GM19238 (cell line): ENCODE data around the gene CDC14B.
"Not testable (repeated sequence)": the region's sequence is repeated elsewhere in the genome, so short reads cannot be mapped to it uniquely, and the experiment has no call there.

ENCODE experiments used
- DNase-seq: peaks from one replicate; pipeline ENCODE4 v3.0.0; 2011; ENCODE audit warnings: low spot score; ENCODE audit not compliant: insufficient read length

The CDC14B gene

GRCh38 chr9:96619491-96620180 is at the start of gene CDC14B:
Gene CDC14B (minus strand): TSS chr9:96619843. CDS start chr9:96619378, 465 bp downstream.
- DNase-seq = peak; percentile 47

GRCh38 chr9:96668868-96669534 is 49.4 kb upstream of the CDC14B start:
- DNase-seq = no peak

DNA sequence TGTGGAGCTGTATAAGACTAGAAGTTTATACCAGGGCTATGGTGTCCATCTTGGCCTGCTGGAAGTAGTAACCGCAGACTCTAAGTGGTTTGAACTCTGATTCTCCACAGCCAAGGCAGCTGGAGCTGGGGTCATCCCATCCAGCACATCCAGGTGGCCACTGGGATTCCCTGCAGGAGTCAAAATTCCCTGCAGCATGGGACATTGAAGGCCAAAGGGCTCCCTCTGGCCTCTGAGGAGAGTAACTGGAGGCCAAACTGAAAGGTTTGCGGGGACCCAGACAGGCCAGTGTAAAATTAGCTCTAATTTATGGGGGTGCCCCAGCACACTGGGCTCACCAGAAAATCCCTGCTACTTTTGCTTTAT is 47.7 kb upstream of the CDC14B start:
- no peak for DNase-seq

DNA sequence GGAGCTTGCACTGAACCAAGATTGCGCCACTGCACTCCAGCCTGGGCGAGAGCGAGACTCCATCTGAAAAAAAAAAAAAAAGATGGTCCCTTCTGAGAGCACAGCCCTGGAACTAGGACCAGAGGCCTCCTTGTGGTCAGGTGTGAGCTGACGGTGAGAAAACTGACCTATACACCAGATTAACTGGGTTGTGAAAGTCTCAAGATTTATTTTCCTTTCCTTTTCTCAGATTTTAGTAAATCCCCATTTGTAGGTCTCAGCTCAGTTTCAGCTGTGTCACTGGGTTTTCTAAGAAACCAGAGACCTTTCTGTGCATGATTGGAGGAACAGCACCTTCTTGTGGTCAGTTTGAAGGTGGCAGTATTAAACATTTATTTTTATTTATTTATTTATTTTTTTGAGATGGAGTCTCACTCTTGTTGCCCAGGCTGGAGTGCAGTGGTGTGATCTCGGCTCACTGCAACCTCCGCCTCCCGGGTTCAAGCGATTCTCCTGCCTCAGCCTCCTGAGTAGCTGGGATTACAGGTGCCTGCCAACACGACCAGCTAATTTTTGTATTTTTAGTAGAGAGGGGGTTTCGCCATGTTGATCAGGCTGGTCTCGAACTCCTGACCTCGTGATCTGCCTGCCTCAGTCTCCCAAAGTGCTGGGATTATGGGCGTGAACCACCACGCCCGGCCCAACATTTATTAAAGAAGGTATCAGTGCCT is 47.2 kb upstream of the CDC14B start:
- peak; percentile 13 for DNase-seq

DNA sequence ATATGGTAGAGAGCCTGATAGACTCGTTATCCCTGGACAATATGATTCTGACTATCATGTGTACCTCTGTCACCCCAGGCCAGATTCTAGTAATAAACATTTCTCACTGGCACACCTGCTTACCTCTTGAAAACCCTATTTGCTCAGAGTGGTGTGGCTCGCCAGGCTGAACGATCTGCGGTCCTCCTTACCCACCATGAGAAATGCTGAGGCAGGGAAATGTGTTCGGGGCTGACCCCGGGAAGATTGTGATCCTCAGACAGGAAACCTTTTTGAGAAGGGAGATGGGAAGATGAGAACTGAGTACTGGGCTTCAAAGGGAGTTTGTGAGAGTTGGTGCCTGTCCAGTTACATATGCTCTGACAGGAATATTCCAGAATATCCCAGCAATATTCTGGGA is 46.1 kb upstream of the CDC14B start:
- no peak for DNase-seq

DNA sequence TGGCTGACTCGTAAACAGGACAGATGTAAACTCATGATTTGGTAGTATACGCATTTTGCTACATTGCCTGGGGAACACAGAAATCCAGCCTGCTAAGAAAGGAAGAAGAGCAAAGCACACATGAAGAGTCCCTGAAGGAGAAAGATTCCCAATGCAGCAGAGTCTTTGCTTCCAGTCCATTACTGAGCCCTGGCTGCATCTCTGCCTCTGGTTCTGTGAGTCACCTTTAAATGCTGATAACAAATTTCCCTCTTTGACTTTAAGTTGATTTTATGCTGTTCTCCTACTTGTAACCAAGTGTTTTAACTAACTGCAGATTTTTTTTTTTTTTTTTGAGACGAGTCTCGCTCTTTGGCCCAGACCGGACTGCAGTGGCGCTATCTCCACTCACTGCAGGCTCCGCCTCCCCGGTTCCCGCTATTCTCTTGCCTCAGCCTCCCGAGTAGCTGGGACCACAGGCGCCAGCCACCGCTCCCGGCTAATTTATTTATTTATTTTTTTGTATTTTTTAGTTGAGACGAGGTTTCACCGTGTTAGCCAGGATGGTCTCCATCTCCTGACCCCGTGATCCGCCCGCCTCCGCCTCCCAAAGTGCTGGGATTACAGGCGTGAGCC is 44.0 kb upstream of the CDC14B start:
- no peak for DNase-seq

DNA sequence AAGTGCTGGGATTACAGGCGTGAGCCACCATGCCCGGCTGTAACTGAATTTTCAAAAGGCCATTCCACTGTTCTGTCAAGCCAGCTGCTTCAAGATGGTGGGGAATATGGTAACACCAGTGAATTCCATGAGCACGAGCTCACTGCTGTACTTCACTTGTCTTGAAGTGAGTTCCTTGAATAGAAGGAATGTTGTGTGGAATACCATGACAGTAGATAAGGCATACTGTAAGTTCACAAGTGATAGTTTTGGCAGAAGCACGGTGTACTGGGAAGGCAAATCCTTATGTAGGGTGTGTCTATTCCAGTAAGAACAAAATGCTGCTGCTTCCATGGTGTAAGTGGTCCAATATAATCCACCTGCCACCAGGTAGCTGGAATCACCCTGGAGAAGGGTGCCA is 42.1 kb upstream of the CDC14B start:
- DNase-seq = no peak

GRCh38 chr9:96660692-96661248 is 41.1 kb upstream of the CDC14B start:
- no peak for DNase-seq

DNA sequence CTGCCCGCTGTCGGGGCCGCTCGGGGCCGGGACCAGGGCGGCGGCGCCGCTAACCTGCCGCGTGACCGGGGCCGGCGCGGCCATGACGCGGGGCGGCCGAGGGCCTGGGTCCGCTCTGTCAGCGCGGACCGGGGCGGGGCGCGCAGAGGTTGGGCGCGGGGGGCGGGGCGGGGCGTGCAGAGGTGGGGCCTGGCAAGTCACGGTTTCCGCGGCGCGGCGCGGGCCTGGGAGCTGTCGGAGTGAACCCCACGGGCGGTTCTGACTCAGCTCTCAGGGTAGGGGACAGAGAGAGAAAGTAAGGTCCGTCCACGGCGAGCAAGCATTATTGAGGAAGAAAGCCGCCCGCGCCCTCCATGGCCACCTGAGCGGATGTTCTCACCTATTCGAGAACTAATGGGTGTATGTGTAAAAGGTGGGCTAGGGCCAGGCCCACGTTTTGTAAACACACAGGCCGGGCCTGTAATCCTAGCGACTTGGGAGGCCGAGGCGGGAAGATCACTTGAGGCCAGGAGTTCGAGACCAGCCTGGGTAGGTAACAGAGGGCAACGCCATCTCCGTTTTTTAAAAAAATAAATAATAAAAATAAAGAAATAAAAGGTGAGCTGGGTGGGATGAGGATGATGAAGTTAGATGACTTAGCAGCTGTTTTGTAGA is 35.7 kb upstream of the CDC14B start, which contains the start of gene PRXL2C:
Gene PRXL2C (minus strand): TSS at position 120 of the 654 bp plus-strand sequence. CDS start 36 bp downstream, at position 84.
- DNase-seq = peak; percentile 42

- DNase-seq = peak; percentile 34
Observed at GRCh38 chr9:96654450-96655197, 35.0 kb upstream of the CDC14B start.

DNA sequence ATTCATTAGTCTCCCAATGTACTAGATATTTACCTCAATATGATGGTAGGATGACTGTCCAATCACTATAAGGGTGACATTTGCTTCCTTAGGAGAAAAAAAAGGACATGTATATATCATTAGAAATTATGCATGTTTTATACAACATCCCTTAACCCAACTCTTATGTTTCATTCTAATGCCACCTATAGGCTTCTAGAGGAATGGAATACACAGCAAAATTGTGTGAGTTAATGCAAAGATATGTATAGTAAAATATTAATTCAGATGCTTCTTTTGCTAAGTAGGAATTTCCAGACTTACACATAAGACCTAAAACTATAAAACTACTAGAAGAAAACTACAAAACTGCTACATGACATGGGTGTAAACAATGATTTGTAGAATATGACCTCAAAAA is 32.0 kb upstream of the CDC14B start:
- no peak for DNase-seq

DNA sequence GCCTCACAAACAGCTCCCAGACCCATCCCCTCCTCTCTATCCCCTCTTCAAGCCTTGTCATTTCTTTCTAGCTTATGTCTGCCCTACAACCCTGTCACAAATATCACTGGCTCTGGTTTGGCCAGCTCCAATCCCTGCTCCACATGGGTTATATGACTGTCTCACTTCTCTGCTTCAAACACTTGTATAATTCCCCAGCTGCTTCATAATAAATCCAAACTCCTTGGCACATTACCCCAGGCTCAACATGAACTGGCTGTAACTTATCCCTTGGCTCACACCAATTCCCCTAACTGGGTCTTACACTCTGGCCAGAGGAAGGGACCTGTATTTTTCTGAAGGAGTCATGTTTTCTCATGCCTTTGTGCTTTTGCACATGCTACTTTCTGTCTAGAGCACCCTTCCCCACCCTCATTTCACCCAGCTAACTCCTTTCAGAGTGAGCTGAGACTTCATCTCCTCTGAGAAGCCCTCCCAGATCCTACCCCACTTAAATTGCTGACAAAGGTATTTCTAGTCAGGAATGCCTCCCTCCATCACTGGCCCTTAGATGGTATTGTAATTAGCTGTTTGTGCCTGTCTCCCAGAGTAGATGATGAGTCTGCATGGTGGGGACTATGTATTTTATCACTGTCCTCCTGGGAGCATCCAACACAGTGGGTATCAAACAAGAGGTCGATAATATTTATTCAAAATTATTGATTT is 30.1 kb upstream of the CDC14B start:
- no peak for DNase-seq

GRCh38 chr9:96646081-96646991 is 26.7 kb upstream of the CDC14B start:
- no peak for DNase-seq

DNA sequence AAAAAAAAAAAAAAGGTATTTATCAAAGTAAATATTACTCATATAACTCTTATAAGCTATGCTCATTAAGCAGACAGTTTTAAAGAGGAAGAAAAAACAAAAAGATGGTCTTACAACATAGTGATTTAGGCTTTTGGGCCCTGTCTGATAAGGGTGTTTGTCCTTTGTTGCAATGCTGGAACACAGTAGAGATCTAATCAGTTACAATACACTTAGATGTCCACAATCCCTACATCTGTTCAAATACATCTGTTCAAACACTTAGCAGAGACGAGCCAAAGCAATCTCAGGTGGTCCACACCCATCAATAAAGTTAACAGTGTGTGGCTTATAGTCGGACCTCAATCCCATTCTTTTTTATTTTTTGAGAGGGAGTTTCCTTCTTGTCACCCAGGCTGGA is 24.5 kb upstream of the CDC14B start:
- no peak for DNase-seq

DNA sequence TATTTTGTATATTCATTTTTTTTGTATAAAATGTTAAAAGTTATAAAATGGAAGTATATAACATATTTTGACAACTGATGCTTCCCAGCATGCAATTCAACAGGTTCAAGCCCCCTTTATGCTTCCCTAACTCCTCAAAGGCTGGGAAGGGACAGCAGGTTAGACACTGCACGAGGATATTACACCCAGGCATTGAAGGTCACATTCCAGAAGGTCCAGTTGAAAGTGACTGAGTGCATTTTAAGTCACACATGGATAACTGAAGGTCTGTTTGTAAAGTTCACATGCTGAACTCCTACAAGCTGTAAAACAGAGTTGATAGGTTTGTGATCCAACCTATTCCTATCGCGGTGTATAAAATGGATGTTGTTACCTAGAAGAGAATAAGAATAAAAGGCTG is 21.9 kb upstream of the CDC14B start:
- no peak for DNase-seq

GRCh38 chr9:96638606-96639364 is 19.1 kb upstream of the CDC14B start:
- DNase-seq = no peak

DNA sequence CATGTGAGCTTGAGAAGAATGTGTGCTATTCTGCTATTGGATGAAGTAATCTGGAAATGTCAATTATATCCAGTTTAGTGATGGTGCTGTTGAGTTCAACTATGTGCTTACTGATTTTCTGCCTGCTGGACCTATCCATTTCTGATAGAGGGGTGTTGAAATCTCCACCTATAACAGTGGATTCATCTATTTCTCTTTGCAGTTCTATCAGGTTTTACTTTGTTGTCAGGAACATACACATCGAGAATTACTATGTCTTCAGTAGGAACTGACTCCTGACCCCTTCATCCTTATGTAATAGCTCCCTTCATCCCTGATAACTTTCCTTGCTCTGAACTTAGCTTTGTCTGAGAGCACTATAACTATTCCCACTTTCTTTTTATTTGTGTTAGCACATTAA is 16.7 kb upstream of the CDC14B start:
- DNase-seq = no peak

DNA sequence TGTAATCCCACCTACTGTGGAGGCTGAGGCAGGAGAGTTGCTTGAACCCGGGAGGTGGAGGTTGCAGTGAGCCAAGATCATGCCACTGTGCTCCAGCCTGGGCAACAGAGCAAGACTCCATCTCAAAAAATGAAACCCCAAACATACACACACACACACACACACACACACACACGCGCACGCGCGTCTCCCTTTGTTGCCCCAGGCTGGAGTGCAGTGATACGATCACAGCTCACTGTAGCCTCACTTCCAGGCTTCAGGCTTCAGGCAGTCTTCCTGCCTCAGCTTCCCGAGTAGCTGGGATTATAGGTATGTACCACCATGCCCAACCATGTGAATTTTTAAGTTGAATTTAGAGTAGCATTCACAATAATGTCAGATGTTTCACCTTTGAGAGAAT is 13.9 kb upstream of the CDC14B start:
- not testable (repeated sequence) for DNase-seq
